ENCODE results near the gene C15orf40.
"Not testable (repeated sequence)": the region's sequence is repeated elsewhere in the genome, so short reads cannot be mapped to it uniquely, and the experiment has no call there.

C15orf40 gene

GRCh38 chr15:83011271-83012075, at the start of gene C15orf40:
Gene C15orf40, minus strand, starts transcription at chr15:83011639. Its CDS starts 32 bp downstream, at chr15:83011607.
- peak; percentile 94 for DNase-seq

DNA sequence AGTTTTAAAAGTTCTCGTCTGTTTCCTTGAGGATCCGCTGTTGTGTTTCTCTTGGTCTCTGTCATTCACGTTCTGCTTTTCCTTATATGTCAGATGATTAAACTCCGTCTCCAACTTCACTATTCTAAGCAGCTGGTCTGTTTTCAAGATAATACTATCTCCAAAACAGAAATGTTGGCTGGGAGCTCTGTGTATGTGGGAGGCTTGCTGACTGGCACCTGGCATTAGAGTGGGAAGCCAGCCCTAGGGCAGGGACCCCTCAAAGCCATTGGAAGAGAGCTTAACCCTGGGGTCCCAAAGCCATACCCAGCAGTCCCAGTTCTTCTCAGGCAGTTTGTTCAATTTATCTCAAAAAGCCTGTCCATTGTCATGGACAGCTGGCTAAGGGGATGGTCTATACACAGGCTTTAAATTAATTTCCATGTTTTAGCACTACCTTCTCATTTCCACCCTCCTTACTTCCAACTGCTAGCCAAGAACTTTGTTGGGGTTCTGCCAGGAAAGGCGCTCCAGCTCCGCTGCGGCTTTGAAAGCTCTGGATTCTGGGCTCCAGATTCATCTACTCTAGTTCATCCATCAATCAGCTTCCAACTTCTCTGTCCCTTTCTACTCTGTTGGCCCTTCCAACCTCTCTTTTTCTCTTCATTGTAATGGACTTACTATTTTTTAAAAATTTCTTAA, 46.4 kb upstream of the C15orf40 start:
- no peak for DNase-seq

DNA sequence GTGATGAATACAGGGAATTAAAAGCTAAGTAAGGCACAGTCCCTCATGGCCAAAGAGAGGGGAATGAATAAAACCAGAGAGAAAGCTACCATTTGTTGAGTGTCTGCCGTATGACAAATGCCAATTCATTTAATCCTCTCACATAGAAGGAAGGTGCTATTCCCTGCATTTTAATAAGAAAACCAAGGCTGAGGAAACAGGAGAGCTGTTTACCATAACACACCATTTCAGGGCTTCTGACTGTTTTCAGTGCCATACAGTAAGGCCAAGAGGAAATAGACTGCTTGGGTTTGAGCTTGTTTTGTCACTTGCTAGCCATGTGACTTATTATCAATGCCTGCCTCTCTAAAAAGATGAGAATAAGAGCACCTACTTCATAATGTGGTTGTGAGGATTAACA, 45.6 kb upstream of the C15orf40 start:
- DNase-seq: no peak

DNA sequence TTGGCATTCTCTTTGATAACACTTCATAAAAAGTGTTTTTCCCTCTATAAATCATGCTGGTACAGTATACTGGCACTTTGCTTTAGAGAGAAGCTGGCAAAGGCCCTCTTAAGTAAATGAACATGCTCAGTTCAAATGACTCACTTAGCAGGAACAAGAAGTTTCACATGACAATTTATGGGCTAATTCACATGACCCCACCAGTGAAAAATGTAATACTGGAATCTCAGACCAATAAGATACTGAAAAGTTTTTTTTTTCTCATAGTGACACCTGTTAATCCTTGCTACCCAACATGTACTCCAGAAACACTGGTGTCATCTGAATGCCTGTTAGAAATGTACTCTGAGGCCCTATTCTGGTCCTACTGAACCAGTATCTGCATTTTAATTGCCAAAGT, 41.7 kb upstream of the C15orf40 start:
- no peak for DNase-seq

DNA sequence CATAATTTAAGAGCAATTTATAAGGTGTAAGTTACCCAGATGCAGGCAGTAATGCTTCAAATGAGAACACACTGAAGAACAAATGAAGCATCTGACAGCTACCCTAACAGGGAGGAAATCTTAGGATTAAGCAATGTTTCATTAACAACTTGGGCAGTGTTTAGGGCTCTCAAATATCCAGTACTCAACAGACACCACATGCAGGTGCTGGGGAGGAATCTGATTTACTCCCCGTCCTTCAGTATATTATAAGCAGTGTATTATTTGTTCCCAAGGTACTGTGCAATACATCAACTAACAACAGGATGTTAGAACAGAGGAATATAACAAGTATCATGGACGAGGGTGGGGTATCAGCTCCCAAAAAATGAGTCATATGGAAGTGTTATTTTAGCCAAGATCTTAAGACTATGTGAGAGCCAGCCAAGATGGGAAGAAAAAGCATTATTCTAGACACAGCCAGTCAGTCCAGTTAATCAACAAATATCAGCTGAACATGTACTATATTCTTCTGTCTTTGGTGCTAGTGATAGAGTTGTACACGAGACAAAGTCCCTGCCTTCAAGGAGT, 35.2 kb upstream of the C15orf40 start:
- DNase-seq: no peak

DNA sequence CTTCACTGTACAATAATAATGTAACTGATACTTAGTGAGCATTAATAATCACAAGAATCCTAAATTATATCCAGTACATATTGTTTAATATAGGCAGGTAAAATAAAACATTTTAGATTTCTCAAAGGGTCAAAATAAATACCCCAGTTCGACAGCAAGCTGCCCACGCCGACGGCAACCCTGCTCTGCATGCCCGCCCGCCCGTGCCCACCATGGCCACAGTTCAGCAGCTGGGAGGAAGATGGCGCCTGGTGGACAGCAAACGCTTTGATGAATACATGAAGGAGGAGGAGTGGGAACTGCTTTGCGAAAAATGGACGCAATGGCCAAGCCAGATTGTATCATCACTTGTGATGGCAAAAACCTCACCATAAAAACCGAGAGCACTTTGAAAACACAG, 32.7 kb upstream of the C15orf40 start:
- DNase-seq: no peak

DNA sequence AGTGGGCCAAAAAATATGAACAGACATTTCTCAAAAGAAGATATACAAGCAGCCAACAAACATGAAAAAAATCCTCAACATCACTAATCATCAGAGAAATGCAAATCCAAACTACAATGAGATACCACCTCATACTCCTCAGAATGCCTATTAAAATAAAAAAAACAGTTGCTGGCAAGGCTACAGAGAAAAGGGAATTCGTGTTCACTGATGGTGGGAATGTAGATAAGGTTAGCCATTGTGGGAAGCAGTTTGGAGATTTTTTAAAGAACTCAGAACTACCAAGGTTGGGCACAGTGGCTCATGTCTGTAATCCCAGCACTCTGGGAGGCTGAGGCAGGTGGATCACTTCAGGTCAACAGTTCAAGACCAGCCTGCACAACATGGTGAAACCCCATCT, 27.8 kb upstream of the C15orf40 start:
- DNase-seq: no peak

GRCh38 chr15:83036253-83036652, 24.8 kb upstream of the C15orf40 start:
- no peak for DNase-seq

GRCh38 chr15:83031234-83031633, 19.8 kb upstream of the C15orf40 start:
- DNase-seq: not testable (repeated sequence)

GRCh38 chr15:83030021-83030420, 18.6 kb upstream of the C15orf40 start:
- DNase-seq: no peak

DNA sequence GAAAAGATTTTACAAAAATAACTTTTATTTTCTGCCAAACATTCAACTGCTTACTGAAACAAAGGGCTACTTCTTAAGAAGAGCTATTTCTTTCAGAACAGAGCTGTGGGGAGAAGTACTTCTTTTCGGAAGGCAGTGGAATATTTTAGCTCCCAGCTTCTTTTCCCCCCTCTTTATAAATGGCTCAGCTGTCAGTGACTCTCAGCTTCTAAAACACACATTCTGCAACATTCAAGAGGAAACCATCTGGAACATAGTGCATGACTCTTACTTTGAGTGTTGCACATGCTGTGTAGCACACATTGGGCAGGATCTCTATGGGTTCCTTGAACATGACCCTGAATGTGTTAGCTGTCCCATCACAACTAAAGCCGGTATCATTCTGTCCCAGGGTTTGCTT, 7.0 kb upstream of the C15orf40 start:
- DNase-seq: no peak

GRCh38 chr15:83016906-83017305, 5.5 kb upstream of the C15orf40 start:
- no peak for DNase-seq

GRCh38 chr15:83015361-83015760, 3.9 kb upstream of the C15orf40 start:
- no peak for DNase-seq

GRCh38 chr15:83014205-83014653, 2.8 kb upstream of the C15orf40 start:
- no peak for DNase-seq

DNA sequence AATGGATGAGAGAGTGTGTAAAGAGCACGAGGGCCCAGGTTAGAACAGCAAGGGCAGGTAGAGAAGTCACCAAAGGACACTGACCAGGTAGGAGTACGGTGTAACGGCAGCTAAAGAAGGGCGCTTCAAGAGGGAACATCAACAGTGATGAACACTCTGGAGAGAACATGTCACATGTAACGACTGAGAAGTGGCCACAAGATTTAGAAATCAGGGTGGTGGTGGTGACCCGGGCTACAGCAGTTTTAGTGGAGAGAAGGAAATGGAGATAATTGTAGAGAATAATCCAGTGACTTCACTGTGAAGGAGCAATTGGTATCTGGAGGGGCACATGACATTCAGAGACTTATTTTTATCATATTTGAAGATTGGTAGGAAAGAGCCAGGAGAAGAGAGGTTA, 1.2 kb upstream of the C15orf40 start:
- DNase-seq: no peak

DNA sequence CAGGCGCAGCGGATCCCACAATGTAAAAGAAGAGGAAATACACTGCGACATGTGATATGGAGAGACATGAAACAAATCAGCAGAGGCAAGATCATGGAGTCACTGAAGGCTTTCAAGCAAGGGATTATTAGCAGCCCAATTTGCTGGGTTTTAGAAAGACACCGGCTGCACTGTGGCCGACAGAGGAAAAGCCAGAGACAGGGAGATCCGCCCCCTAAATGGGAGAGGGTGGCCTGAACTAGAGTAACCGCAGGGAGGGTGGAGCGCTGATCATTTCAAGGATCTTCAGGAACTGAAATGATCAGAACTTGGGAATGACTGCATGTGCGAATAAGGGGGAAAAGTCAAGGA, 612 bp upstream of the C15orf40 start:
- DNase-seq: no peak

- peak; percentile 92 for DNase-seq
These were observed 649 bp downstream of the C15orf40 start for GRCh38 chr15:83010709-83011270.

GRCh38 chr15:83000672-83001031, 10.8 kb downstream of the C15orf40 start:
- DNase-seq: not testable (repeated sequence)

DNA sequence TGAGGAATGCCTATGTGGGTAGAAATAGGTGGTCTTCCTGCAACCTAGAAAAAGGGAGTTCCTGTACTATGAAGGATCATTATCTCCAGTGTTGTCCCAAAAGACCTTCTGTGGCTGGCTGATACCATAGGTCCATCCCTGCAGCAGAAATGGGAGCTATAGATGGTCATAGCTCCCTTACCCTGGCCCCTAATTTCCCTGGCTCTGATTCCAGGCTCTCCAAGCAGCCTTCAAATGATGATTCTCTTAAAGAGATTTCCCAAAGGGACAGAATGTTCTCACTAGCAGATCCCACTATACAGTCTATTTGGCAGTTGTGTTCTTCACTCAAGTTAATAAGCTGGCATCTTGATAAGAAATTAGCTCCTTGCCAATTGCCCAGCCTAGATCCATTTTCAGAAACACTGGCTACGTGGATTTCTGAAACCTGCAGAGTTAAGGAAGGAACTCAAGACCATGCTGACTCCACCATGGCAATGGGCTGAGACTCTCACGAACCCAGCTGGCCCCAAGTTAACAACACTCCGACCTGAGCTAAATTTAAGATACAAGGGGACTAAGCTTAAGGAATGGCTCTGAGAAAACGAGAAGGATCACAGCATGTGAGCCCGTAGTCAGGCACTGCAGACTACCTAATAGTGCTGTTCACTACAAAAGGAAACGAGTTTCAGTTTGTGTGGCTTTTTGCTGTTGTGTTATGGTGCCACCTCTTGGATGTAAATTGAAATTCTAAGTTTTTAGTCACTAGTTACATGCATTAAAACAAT, 11.4 kb downstream of the C15orf40 start:
- no peak for DNase-seq

- DNase-seq: no peak
These were observed 12.0 kb downstream of the C15orf40 start for GRCh38 chr15:82999426-82999825.

GRCh38 chr15:82995938-82996337, 15.5 kb downstream of the C15orf40 start:
- DNase-seq: no peak

DNA sequence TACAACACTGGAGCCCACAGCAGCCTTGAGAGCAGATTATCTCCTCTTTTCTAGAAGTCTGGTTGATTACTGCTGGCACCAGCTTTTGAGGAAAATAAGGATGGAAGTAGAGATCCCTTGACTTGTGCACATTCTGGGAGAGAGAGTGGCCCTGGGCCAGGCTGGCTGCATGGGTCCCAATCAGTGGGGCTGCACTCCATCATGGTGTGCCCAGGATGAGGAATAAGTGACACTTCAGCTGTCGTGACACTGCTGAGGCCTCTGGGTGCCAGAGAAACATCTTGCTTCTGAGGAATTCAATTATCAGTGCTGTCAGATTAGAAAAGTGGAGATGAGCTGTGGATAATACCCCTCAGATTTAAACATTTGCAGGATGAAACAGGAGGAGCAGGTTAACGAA, 16.4 kb downstream of the C15orf40 start:
- DNase-seq: no peak

DNA sequence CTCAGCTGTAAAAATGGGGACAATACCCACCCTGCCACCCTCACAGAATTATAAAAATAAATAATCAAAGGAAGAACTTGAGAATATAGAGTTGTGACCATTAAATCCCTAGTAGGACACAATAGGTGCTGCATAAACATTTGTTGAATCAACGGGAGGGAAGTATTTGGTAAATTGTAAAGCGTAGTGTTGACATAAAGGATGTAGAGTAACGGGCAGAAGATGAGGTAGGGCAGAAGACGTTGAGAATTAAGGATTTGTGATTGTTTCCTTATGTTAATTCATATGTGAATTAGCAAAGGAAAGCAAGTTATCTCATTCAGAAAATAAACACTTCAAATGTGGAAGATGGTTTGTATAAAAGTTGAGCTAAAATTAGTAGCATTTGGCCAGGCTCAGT, 18.3 kb downstream of the C15orf40 start:
- no peak for DNase-seq
